GM18519 (cell line): Measurements from ENCODE around the gene GPR162.

ENCODE experiments used
- ATAC-seq: cut with Tn5 transposase; IDR thresholded peaks from one replicate; pipeline ENCODE4 v1.9.1; 2021; ENCODE audit warnings: mild to moderate bottlenecking, moderate library complexity; ENCODE audit not compliant: unreplicated experiment, low FRiP score

GPR162 gene

GRCh38 chr12:6786416-6787094, 35.1 kb upstream of the GPR162 start:
- no peak for ATAC-seq

GRCh38 chr12:6787309-6787708, 34.3 kb upstream of the GPR162 start:
- ATAC-seq = no peak

GRCh38 chr12:6788972-6789924, 32.4 kb upstream of the GPR162 start, which contains the start of gene CD4:
Gene CD4 (plus strand): TSS chr12:6789528. CDS start chr12:6800139, 10,611 bp downstream.
- ATAC-seq = no peak

- no peak for ATAC-seq
Measured at GRCh38 chr12:6790496-6791150, 31.0 kb upstream of the GPR162 start.

- ATAC-seq = no peak
Measured at GRCh38 chr12:6791931-6792520, 29.6 kb upstream of the GPR162 start.

- no peak for ATAC-seq
Measured at GRCh38 chr12:6792522-6793201, 29.0 kb upstream of the GPR162 start.

GRCh38 chr12:6795088-6795487, 26.5 kb upstream of the GPR162 start:
- ATAC-seq = no peak

GRCh38 chr12:6796576-6796975, 25.0 kb upstream of the GPR162 start:
- ATAC-seq = no peak

- no peak for ATAC-seq
Measured at GRCh38 chr12:6799147-6799546, 22.5 kb upstream of the GPR162 start.

- no peak for ATAC-seq
Measured at GRCh38 chr12:6807170-6807569, 14.5 kb upstream of the GPR162 start.

- no peak for ATAC-seq
Measured at GRCh38 chr12:6809056-6809455, 12.6 kb upstream of the GPR162 start.

- ATAC-seq = no peak
Measured at GRCh38 chr12:6810758-6811157, 10.9 kb upstream of the GPR162 start.

- no peak for ATAC-seq
Measured at GRCh38 chr12:6813363-6813762, 8.3 kb upstream of the GPR162 start.

GRCh38 chr12:6816598-6816997, 5.0 kb upstream of the GPR162 start:
- no peak for ATAC-seq

GRCh38 chr12:6817098-6817497, 4.5 kb upstream of the GPR162 start:
- no peak for ATAC-seq

GRCh38 chr12:6817662-6818157, 3.9 kb upstream of the GPR162 start:
- no peak for ATAC-seq

GRCh38 chr12:6818222-6818621, 3.4 kb upstream of the GPR162 start:
- no peak for ATAC-seq

- no peak for ATAC-seq
Measured at GRCh38 chr12:6818645-6819044, 3.0 kb upstream of the GPR162 start.

GRCh38 chr12:6819106-6820030, 2.3 kb upstream of the GPR162 start:
- no peak for ATAC-seq
